Fibroblast of peridontal ligament (primary cell): Measurements from ENCODE around the gene LGMN.
"Not testable (repeated sequence)": the region's sequence is repeated elsewhere in the genome, so short reads cannot be mapped to it uniquely, and the experiment has no call there.

ENCODE experiments used
- DNase-seq: peaks from one replicate; pipeline ENCODE4 v3.0.0-alpha.2; 2010; ENCODE audit errors: extremely low read depth

LGMN gene

DNA sequence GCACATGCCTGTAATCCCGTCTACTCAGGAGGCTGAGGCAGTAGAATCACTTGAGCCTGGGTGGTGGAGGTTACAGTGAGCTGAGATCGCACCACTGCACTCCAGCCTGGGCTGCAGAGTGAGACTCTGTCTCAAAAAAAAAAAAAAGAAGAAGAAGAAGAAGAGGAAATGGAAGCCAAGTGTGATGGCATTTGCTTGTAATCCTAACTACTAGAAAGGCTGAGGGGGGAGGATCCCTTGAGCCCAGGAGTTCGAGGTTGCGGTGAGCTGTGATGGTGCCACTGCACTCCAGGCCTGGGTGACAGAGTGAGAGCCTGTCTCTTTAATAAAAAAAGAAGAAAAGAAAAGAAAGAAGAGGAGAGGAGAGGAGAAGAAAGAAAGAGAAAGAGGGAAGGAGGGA, 52.1 kb downstream of the LGMN start:
- DNase-seq: no peak

DNA sequence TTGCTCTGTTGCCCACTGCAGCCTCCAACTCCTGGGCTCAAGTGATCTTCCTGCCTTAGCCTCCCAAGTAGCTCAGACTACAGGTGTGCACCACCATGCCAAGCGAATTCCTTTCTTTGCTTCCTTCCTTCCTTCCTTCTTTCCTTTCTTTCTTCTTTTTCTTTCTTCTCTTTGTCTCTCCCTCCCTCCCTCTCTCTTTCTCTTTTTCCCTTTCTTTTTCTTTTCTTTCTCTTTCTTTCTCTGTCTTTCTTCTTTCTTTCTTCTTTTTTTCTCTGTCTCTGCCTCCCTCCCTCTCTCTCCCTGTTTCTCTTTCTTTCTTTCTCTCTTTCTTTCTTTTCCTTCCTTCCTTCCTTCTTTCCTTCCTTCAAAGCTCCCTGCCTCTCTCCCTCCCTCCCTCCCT, 52.9 kb downstream of the LGMN start:
- no peak for DNase-seq

DNA sequence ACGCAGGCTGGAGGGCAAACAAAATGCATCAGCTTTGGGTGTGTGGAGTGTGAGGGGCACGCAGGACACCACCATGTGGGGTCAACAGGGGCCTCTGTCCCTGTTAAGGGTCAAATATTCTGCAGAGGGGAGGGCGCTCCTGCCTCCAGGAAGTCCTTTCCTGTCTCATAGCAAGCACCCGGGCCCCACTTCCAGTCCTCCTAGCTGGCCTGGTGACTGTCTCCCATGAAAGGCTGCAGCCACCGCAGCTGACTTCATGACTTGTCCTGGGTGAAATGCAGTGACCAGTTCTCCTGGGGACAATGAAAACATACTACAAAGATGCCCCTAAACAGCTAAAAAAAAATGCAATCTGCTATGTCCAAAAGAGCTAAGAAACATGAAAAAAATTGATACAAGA, 53.6 kb downstream of the LGMN start:
- DNase-seq: no peak

DNA sequence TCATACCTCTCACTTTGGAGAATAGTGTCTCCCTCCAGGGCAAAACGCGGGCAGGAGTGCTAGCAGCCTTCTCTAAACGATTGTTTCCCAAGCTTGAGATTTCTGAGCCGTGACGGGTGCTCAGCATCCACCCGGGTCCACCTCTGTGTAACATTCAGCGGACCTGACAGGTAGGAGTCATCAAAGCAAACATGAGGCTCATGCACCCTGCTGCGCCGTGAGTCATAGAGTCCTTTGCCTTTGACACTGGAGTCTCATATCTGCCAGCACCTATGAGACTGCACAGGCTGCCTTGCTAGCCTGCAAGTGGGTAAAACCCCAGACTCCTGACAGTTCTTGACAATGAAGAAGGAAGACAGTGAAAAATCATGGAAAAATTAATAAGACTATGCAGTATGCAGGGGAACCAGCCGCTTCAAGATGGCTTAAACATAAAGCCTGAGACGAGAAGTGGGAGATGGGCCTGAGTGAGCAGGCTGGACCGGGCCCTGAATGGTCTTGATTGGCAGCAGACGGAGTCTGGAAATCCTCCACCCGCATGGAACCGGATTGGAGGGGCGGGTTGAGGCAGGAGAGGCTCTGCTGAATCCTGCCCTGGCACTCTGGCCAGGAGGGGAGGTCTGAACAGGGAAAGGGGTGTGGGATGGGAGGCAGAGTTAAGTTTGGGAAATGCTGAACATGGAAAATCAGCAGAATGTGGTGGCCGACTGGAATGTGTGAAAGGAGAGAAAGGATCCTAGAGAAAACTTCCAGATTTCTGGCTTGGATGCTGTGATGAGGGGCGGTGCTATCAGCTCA, 54.2 kb downstream of the LGMN start:
- DNase-seq: no peak

DNA sequence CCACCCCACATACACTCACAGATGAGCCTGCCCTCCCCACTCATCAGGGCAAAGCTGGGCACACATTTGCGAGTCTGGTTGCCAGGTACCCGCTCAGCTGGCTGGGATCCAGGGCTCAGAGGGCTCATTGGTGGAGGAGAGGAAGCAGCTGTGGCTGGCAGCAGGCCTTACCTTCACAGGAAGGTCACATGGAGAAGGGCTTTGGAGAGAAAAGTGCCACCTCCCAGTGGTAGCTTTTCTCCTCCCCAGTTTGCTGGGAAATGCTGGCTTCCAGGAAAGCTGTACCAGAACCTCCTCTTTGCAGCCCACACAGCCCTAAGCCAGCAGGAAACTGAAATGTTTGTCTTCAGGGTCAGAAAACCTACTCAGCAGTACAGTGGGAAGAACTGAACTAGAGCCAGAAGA, 55.6 kb downstream of the LGMN start:
- DNase-seq: no peak

DNA sequence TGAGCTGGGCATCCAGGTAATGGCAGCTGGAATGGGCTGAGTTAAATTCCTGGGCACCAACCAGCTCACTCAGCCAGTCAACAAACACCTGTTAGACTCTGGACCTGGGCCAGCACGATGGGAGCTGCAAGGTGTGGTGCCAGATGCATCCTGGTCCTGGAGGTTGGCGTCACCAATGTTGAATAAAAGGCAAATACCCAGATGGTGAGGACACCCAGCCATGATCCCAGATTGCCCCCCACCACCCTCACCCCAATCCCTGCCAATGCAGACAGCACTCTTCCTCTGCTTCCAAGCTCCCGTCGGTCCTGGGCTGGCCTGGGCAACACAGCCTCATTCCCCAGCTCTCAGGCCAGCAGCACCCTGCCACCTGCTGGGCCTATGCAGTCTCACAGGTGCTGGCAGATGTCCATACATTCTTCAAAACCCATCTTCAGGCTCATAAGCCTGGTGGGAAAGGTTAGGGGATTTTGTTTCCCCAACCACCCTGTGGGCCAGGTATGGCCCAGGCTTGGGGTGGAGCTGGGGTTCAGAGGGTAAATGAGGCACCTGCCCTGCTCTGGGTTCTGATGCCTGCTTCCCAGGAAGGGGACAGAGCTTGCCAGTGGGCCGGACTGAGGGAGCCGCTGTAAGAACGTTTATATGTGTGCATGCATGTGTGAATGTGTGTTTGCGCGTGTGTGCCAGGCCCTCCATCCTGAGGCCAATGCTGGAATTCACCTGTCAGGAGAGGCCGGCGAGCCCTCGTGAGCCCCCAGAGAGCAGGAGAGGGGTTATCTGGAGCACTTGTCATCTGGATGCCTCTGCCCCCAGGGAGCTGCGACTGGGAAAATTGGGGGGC, 58.0 kb downstream of the LGMN start:
- DNase-seq: peak; percentile 46

DNA sequence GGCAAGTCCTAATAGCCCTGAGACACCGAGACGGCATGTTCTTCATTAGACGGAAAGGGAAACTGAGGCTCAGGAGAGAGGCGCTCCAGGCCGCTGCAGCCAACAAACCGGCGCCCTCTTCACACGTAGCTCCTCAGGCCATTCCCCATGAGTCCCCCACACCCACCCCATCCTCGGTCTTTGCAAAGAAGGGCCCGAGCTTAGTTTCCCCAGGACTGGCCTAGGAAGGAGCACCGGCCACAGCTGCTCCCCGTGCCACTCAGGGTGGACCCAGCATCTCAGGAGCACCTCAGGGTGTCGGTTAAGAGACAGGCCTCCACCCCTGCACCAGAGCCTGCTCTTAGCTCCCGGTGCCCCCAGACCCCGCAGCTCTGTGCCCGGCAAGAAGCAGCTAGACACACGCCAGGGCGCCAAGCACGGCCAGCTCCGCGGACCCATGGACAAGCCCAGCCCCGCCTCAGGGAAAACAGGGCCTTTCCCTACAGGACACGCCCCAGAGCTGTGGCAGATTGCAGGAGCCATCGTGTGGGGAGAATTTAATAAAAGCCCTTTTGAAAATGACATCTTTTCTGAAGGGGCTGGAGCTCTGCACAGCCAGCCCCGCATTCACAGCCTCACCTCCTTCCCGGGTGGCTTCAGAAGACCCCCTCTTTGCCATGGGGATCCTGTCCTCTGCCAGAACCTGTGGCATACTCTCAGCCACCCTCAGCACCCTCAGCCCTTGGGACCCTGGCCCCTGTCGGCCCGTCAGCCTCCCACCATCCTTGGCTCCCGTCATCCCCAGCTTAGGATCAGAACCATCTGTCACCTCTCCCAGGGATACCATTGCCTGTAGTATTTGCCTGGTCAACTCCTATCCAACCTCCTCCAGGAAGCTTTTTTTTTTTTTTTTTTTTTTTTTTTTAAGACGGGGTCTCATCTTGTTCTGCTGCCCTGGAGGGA, 59.7 kb downstream of the LGMN start:
- DNase-seq: no peak

DNA sequence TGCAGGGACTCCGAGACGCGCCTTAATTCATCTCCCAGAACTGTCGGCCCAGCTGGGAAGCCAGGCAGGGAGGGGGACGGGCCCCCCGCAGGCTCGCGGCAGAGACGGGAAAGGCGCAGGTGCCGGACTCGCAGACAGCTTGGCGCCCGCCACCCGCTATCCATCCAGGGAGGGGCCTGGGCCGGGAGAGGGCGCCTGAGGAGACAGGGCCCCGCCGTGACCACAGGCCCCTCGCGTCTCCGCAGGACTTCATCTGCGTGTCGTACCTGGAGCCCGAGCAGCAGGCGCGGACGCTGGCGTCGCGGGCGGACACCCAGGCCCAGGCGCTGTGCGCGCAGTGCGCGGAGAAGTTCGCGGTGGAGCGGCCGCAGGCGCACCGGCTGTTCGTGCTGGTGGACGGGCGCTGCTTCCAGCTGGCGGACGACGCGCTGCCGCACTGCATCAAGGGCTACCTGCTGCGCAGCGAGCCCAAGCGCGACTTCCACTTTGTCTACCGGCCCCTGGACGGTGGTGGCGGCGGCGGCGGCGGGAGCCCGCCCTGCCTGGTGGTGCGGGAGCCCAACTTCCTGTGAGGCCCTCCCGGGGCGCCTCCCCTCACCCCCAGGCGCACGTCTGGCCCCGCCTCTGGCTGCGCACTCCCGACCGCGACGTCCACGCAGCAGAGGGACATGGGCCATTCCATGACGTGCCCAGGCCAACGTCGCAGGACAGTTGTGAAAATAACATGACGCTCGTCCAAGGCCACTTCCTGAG, 60.6 kb downstream of the LGMN start:
- no peak for DNase-seq

DNA sequence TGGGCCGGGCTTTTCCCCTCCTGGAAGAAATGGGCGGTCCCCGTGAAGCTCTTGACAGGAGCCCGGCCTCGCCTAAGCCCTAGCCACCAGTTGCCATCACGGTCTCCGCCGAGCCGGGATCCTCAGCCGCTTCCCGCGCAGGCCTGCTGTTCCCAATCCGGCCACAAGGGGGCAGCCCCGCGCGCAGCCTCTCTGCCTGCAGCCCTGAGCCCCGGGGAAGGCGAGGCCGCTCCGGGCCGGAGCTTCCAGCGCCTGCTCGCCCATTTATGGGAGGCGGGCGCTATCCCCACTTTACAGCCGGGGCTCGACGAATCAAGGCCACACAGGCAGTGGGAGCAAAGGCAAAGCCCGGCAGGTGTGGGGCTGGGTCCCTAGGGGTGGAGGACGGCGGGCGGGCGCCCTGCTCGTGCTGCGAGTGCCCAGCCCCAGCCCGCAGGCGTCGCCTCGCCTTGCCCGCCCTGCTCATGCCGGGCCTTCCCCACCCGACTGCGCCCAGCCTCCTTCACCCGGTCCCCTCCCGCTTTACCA, 61.5 kb downstream of the LGMN start:
- DNase-seq: peak; percentile 50

DNA sequence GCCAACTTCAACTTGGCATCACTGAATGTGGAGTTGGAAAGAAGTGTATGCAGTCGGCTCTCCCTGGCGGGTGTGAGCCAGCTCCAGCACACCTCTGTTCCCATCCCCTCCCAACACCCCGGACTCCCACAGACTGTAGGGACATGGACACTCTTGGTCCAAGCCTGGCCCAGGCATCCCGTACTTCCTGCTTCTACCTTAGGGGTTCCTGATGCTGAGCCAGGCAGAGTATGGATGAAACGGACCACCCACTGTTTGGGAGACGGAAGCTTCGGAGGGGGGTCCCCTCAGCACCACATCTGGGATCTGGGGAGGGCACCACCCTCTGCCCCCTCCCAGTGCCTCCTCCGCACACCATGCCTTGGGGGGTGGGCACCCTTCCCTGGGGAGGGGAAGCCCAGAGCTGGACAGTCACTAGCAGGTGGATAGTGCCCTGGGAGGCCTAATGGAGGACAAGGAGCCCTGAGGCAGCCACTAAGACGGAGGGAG, 62.0 kb downstream of the LGMN start:
- DNase-seq: no peak

DNA sequence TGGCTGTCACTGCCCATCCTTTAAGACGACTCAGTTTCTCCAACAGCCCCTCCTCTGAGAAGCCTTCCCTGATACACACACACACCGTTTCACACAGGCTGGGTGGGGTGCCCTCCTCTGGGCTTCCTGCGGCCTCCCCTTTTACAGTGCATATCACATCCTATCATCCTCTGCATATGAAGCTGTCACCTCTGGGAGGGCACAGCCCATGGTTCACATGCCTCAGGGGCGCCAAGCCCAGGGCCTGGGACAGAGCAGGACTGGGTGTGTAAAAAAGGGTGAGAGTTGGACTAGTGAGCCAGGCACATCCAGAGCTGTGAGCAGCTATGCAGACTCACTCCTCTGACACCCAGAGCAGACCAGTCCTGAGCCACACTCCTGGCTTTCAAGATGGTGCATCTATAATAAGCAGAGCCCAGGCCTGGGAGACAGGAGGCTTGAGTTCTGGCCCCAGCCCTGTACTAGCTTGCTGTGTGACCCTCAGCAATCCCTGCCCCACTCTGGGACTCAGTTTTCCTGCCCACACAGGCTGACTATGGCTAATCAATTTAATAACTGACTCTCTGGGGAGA, 62.6 kb downstream of the LGMN start:
- DNase-seq: no peak

DNA sequence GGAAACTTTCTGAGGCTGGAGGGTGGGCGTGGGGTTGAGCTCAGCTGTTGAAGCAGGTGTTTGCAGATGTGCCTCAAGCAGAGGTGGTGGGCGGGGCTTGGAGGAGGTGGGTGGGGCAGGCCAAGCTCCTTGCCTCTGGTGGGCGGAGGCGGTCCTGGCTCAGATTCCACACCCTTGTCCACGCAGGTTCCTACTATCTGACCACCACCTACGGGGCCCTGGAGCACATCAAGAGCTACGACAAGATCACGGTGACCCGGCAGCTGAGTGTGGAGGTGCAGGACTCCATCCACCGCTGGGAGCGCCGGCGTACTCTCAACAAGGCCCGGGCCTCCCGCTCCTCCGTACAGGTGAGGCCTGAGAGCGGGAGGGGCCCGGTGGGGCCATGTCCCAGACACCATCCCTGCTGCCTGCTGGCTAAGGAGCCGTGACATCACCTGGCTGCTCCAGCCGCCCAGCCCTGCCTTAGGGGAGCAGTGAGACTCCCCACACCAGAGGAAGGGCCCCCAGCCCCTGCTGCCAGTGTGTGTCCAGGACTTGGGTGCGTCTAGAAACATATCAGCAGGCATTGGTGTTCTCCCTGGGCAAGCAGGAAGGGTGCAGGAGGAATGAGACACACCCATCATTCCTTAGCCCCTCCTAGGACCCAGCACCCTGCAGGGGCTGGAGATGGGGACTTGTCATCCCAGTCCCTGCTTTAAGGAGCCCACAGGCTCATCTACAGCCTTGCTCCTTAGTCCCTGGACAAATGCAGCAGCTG, 63.4 kb downstream of the LGMN start:
- DNase-seq: no peak

DNA sequence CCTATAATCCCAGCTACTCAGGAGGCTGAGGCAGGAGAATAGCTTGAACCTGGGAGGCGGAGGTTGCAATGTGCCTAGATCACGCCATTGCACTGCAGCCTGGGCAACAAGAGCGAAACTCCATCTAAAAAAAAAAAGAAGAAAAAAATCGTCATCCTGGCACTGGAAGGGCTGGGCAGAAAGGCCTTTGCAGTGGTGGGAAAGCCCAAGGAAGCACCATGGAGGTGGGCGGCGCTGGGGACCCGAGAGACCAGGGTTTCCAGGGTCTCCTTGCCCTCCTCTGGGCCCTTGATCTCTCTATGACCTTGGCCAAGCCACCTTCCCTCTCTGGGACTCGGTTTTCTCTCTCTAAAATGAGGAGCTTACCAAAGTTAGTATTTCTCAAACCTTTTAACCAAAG, 65.4 kb downstream of the LGMN start:
- DNase-seq: no peak

DNA sequence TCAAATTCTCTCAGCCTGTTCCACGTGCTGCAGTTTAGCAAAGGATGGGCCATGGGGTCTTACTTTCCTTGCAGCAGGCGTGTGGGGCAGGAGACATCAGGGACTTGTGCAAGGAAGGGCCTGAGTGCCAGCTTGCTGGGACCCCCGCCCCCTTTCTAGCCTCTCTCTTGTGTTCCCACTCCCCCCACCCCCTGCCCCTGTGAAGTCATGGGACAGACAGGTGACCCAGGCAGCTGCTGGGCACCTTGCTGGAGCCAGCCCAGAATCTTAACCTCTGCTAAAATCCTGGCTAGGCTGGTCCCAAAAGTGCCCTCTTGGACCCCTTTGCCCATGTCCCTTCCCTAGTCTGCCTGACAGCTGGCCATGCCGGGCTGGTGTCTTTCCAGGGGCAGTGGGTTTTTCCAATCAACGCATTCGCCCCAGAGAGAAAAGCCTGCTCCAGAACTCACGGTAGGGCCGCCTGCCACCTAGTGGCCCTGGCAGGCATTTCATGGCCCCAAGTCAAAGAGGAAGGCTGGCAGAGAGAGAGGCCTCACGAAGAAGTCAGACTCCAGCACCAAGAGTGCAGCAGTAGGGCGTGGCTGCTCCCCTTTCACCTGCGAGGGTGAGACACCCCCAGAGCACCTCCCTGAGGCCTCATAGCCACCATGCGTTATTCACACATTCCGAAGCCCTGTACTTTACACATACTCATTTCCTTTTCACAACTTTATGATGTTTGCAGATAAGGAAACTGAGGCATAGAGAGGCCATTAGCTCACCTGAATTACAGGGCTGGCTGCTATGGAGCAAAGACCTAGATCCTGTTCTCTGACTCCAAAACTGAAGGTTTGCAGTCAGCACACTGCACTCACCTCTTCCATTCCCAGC, 67.4 kb downstream of the LGMN start:
- DNase-seq: peak; percentile 79

DNA sequence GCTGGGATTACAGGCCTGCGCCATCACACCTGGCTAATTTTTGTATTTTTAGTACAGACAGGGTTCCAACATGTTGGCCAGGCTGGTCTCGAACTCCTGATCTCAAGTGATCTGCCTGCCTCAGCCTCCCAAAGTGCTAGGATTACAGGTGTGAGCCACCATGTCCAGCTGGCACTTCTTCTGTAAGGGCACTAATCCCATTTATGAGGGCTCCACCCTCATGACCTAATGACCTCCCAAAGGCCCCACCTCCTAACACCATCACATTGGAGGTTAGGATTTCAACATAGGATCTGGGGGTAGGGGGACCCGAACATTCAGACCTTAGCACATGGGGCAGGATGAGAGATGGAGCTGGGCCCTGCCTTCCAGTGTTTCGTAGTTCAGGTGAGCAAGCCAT, 68.1 kb downstream of the LGMN start:
- DNase-seq: not testable (repeated sequence)

DNA sequence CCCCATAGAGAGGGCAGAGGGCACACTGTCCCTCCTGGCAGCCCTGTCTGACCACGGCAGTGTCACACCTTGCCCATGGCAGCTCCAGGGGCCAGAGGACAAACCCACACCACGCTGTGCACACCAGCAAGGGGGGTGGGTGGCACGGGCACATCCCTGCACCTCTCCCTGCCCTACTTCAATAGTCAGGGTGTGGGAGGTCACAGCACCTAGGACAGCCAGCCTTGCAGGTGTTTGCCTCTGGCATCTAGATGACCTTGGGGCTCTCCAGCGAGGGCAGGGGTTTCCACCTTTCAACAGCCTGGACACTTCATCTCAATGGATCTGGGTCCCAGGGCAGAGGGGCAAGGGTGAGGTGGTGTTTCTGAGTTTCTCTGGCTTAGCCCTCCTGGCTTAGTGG, 69.2 kb downstream of the LGMN start:
- no peak for DNase-seq

DNA sequence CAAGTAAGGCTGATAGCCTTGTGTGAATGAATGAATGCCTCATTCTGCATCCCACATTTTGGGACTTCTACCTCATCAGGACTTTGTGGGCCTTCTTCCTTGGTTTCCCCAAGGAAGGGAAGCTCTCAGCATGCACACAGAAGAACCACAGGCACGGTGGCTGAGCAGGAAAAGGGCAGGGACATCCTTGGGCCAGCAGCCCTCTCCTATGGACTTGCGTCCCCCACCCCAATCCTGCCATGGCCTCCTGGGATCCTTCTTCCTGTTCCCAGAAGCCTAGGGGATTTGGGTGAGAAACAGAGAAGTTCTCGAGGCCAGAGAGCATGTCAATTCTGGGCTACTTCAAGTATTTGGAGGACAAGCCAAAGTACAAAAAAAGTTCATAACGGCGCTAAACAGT, 69.7 kb downstream of the LGMN start:
- no peak for DNase-seq

DNA sequence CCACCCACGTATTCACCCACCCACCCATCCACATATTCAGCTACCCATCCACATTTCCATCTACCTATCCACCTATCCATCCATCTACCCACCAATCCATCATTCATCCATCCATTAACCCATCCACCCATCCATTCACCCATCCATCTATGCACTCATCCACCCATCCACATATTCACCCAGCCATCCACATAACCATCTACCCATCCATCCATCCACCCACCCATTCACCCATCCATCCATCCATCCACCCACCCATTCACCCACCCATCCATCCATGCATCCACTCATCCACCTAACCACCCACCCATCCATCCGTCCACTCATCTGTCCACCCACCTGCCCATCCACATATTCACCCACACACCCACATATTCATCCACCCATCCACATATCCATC, 70.5 kb downstream of the LGMN start:
- no peak for DNase-seq
